D341Med (cell line): ENCODE results near the gene CYB5R2.

Experiments
- DNase-seq: peaks from one replicate; pipeline ENCODE4 v3.0.0; 2012; ENCODE audit warnings: low spot score

Gene CYB5R2

GRCh38 chr11:7672960-7673723 lies at the start of gene CYB5R2:
TSS of gene CYB5R2 (minus strand) at chr11:7673500. CDS start at chr11:7672825, 675 bp downstream.
- no peak for DNase-seq

- DNase-seq: no peak
Measured at GRCh38 chr11:7714786-7715185, 41.5 kb upstream of the CYB5R2 start.

- DNase-seq: no peak
Measured at GRCh38 chr11:7706377-7706776, 33.1 kb upstream of the CYB5R2 start, which contains the start of gene OVCH2. TSS of gene OVCH2 (minus strand) at chr11:7706477. CDS start at chr11:7706394, 83 bp downstream.

GRCh38 chr11:7703740-7704139 lies 30.4 kb upstream of the CYB5R2 start:
- DNase-seq: no peak

- no peak for DNase-seq
Measured at GRCh38 chr11:7696424-7696823, 23.1 kb upstream of the CYB5R2 start.

GRCh38 chr11:7694235-7694634 lies 20.9 kb upstream of the CYB5R2 start:
- DNase-seq: no peak

GRCh38 chr11:7692426-7692825 lies 19.1 kb upstream of the CYB5R2 start:
- DNase-seq: no peak

GRCh38 chr11:7691759-7692350 lies 18.6 kb upstream of the CYB5R2 start:
- no peak for DNase-seq

GRCh38 chr11:7690648-7691047 lies 17.3 kb upstream of the CYB5R2 start:
- no peak for DNase-seq

GRCh38 chr11:7689239-7689638 lies 15.9 kb upstream of the CYB5R2 start:
- no peak for DNase-seq

GRCh38 chr11:7688238-7688826 lies 15.0 kb upstream of the CYB5R2 start:
- peak; percentile 61 for DNase-seq

- no peak for DNase-seq
Measured at GRCh38 chr11:7687386-7687785, 14.1 kb upstream of the CYB5R2 start.

- no peak for DNase-seq
Measured at GRCh38 chr11:7686761-7687160, 13.5 kb upstream of the CYB5R2 start.

GRCh38 chr11:7683571-7683970 lies 10.3 kb upstream of the CYB5R2 start:
- DNase-seq: no peak

GRCh38 chr11:7677796-7678201 lies 4.5 kb upstream of the CYB5R2 start:
- no peak for DNase-seq

GRCh38 chr11:7677071-7677470 lies 3.8 kb upstream of the CYB5R2 start:
- no peak for DNase-seq

- DNase-seq: no peak
Measured at GRCh38 chr11:7675631-7676030, 2.3 kb upstream of the CYB5R2 start.

GRCh38 chr11:7673724-7674434 lies 579 bp upstream of the CYB5R2 start:
- DNase-seq: no peak

GRCh38 chr11:7672276-7672959 lies 882 bp downstream of the CYB5R2 start:
- no peak for DNase-seq

GRCh38 chr11:7671347-7672215 lies 1.7 kb downstream of the CYB5R2 start:
- no peak for DNase-seq

GRCh38 chr11:7670641-7671040 lies 2.7 kb downstream of the CYB5R2 start:
- DNase-seq: no peak
